ENCODE data around the gene MCCC1.
A peak's percentile ranks its signal among the peaks of the same experiment; 100 is the strongest.

Gene MCCC1

DNA sequence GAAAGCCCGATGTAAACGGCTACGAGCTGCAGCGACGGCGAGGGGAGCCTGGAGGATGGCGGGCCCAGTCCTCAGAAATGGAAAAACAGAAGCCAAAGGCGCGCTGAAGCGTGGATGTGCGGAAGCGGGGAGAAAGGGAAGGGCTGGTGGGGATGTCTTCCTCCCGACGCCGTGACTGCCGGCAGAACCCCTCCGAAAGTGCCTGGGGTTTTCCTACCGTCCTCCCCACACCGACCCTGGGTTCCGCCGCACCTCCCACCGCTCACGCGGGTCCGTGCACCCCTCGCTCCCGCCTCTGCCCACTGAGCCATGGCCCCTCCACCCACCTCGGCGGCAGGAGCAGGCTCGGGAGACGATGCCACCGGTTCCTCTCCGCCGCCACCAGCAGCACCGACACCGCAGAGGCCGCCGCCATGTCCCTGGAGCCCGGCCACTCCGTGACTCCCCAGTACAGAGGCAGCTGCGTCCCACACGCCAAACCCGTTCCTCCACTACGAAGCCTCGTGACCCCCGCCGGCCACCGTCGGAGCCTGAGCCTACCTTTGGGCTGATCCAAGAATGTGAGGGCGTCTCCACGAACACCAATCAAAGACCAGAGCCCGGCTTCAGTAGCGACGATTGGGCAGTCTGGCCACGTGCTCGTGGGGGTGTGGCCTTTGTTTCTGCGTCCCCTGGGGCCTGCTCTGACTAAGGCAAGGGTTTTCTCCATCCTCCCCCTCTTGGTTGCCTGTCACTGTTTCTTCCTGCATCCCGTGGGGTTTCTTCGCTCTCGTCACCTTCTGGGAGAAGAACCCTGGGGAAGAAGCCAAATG is at the start of gene MCCC1:
Gene MCCC1 (minus strand): TSS at position 471 of the 812 bp plus-strand sequence. CDS start 56 bp downstream, at position 415.
- Histone ChIP-seq H3K4me1 (ENCODE audit: control insufficient read depth, insufficient read depth, low read length) (0 out of 2 replicates have a peak, but pooled peaks cover 5% of the 10 kb centered on the region), H3K36me3 (ENCODE audit: control insufficient read depth, insufficient read depth, low read length) (no peaks in the 10 kb centered on the region), H3K27ac (ENCODE audit: low read depth, low read length) (peak within 1 kb of the TSS; percentile 24; the same call in 1 of the 2 replicates), H3K4me3 (ENCODE audit: low read depth, low read length) (peak within 1 kb of the TSS; percentile 91), H3K9me3 (ENCODE audit: control insufficient read depth, insufficient read depth, low read depth, low read length) (no peaks in the 10 kb centered on the region), H3K9ac (ENCODE audit: low read length) (peak within 1 kb of the TSS; percentile 87), H3K27me3 (ENCODE audit: control insufficient read depth, insufficient read depth, low read length) (no peaks in the 10 kb centered on the region)

DNA sequence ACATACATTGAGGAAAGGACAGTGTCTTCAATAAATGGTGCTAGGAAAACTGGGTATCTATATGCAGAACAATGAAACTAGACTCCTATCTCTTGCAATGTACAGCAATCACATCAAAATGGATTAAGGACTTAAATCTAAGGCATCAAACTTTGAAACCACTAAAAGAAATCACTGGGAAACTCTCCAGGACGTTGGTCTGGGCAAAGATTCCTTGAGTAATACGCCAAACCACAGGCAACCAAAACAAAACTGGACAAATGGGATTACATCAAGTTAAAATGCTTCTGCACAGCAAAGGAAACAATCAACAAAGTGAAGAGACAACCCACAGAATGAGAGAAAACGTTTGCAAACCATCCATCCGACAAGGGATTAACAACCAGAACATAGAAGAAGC is 48.8 kb upstream of the MCCC1 start:
- H3K4me1 ChIP-seq (ENCODE audit: control insufficient read depth, insufficient read depth, low read length): no peaks in the 10 kb centered on the region
- H3K36me3 ChIP-seq (ENCODE audit: control insufficient read depth, insufficient read depth, low read length): no peaks in the 10 kb centered on the region
- H3K27me3 ChIP-seq (ENCODE audit: control insufficient read depth, insufficient read depth, low read length): no peaks in the 10 kb centered on the region
- no peak overlapping the region for H3K4me3 ChIP-seq (ENCODE audit: low read depth, low read length)
- H3K9ac ChIP-seq (ENCODE audit: low read length): no peak overlapping the region
- no peaks in the 10 kb centered on the region for H3K9me3 ChIP-seq (ENCODE audit: control insufficient read depth, insufficient read depth, low read depth, low read length)
- H3K27ac ChIP-seq (ENCODE audit: low read depth, low read length): no peak overlapping the region

DNA sequence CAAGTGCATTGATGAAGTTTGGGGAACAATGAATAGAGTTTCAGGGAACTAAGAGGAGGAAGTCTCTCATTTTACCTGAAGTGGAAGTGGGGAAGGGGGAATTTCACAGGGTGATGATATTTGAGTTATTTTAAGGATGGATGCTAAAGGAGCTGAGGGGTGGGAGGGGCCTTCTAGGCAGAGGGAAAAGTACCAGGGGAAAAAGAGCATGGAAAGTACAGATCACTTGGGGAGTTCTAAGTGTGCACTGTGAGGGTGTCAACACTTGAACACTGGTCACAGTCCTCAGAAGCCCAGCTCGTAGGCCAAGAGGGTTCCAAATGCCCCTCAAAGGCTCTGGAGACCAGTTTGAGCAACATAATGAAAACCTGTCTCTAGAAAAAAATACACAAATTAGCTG is 45.1 kb upstream of the MCCC1 start:
- no peak overlapping the region for H3K9ac ChIP-seq (ENCODE audit: low read length)
- H3K4me1 ChIP-seq (ENCODE audit: control insufficient read depth, insufficient read depth, low read length): no peaks in the 10 kb centered on the region; the same call in 1 of the 2 replicates
- no peaks in the 10 kb centered on the region for H3K9me3 ChIP-seq (ENCODE audit: control insufficient read depth, insufficient read depth, low read depth, low read length)
- H3K27ac ChIP-seq (ENCODE audit: low read depth, low read length): no peak overlapping the region
- H3K27me3 ChIP-seq (ENCODE audit: control insufficient read depth, insufficient read depth, low read length): no peaks in the 10 kb centered on the region
- no peak overlapping the region for H3K4me3 ChIP-seq (ENCODE audit: low read depth, low read length)
- no peaks in the 10 kb centered on the region for H3K36me3 ChIP-seq (ENCODE audit: control insufficient read depth, insufficient read depth, low read length)

DNA sequence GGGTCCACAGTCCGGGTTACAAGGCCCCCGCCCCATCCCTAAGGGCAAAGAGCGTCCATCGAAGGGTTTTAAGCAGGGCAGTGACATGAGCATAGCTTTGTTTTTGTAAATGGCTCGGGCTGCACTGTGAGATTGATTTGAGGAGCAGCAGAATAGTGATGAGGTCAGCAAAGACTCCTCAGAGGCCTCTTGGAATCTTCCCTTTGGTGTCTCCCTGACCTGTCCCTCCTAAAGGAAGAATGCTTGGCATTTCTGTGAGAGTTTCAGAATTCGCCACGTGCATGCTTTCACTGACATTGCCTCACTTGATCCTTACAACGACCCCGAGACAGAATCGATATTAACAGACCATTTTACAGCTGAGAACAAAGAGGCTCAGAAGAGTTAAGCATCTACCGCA is 42.9 kb upstream of the MCCC1 start:
- Histone ChIP-seq H3K4me3 (ENCODE audit: low read depth, low read length) (no peak overlapping the region), H3K9me3 (ENCODE audit: control insufficient read depth, insufficient read depth, low read depth, low read length) (no peaks in the 10 kb centered on the region), H3K27ac (ENCODE audit: low read depth, low read length) (no peak overlapping the region), H3K4me1 (ENCODE audit: control insufficient read depth, insufficient read depth, low read length) (no peaks in the 10 kb centered on the region; the same call in 1 of the 2 replicates), H3K9ac (ENCODE audit: low read length) (no peak overlapping the region), H3K36me3 (ENCODE audit: control insufficient read depth, insufficient read depth, low read length) (no peaks in the 10 kb centered on the region), H3K27me3 (ENCODE audit: control insufficient read depth, insufficient read depth, low read length) (no peaks in the 10 kb centered on the region)

DNA sequence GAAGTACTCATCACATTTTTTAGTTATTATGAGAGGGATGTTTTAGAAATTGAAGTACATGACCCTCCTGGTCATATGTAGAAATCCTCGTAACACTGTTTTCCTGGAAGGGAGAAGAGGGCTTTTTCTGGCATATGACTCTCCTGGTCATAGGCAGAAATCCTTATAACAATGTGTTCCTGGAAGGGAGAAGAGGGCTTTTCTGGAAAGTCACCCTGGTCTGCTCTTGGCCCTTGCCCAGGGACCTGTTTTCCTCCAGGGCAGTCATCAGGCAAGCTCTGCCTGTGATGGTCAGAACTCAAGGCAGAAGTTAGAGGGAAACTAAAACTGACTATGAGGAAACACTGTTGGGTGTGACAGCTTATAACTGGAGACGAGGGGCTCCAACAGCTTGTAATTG is 35.5 kb upstream of the MCCC1 start:
- Histone ChIP-seq H3K36me3 (ENCODE audit: control insufficient read depth, insufficient read depth, low read length) (no peaks in the 10 kb centered on the region), H3K27me3 (ENCODE audit: control insufficient read depth, insufficient read depth, low read length) (no peaks in the 10 kb centered on the region), H3K9ac (ENCODE audit: low read length) (no peak overlapping the region), H3K4me1 (ENCODE audit: control insufficient read depth, insufficient read depth, low read length) (no peaks in the 10 kb centered on the region), H3K9me3 (ENCODE audit: control insufficient read depth, insufficient read depth, low read depth, low read length) (peaks cover under 1% of the 10 kb centered on the region), H3K27ac (ENCODE audit: low read depth, low read length) (no peak overlapping the region), H3K4me3 (ENCODE audit: low read depth, low read length) (no peak overlapping the region)

DNA sequence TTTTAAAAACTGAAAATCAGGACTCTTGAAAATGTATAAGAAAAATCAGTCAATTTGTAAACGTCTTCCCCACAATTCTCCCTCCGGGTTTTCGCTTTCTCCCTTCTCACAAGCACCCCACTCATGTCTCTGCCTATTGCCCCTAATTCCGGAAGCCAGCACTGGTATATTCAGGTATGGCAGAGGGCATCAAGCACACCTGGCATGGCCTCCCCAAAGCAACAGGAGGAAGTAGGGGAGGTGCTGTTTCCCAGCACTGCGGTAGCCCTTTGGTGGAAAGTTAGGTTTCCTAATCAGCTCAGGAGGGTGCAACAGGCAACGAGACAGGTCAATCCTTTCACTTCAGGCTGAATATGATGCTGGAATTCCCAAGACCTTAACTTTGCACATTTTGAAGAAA is 33.1 kb upstream of the MCCC1 start:
- H3K27ac ChIP-seq (ENCODE audit: low read depth, low read length): no peak overlapping the region

DNA sequence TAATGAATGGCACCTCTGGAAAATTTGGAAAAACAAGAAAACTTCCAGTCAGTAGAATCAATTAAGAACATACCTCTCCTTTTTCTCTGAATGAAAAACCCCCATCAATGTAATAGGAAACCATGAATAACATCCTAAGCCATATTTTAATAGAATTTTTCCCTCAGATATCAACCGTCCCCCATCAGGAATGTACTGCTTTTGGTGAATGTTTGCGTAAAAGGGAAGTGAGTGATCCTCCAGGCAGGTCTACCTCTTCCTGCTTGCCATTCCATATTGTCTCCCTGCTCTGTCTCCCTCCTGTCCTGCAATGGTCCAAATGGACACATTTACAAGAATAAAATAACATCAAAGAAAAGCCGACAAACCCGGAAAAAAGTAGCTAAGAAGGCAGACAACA is 32.4 kb upstream of the MCCC1 start:
- Histone ChIP-seq H3K9ac (ENCODE audit: low read length) (no peak overlapping the region), H3K27me3 (ENCODE audit: control insufficient read depth, insufficient read depth, low read length) (no peaks in the 10 kb centered on the region), H3K36me3 (ENCODE audit: control insufficient read depth, insufficient read depth, low read length) (no peaks in the 10 kb centered on the region), H3K9me3 (ENCODE audit: control insufficient read depth, insufficient read depth, low read depth, low read length) (peaks cover 8% of the 10 kb centered on the region), H3K4me1 (ENCODE audit: control insufficient read depth, insufficient read depth, low read length) (no peaks in the 10 kb centered on the region), H3K27ac (ENCODE audit: low read depth, low read length) (no peak overlapping the region), H3K4me3 (ENCODE audit: low read depth, low read length) (no peak overlapping the region)

More for the DNA sequence above, 33.1 kb upstream of the MCCC1 start:
- Histone ChIP-seq H3K9ac (ENCODE audit: low read length) (no peak overlapping the region), H3K27me3 (ENCODE audit: control insufficient read depth, insufficient read depth, low read length) (no peaks in the 10 kb centered on the region), H3K36me3 (ENCODE audit: control insufficient read depth, insufficient read depth, low read length) (no peaks in the 10 kb centered on the region), H3K4me1 (ENCODE audit: control insufficient read depth, insufficient read depth, low read length) (no peaks in the 10 kb centered on the region), H3K4me3 (ENCODE audit: low read depth, low read length) (no peak overlapping the region), H3K9me3 (ENCODE audit: control insufficient read depth, insufficient read depth, low read depth, low read length) (peaks cover 8% of the 10 kb centered on the region)

DNA sequence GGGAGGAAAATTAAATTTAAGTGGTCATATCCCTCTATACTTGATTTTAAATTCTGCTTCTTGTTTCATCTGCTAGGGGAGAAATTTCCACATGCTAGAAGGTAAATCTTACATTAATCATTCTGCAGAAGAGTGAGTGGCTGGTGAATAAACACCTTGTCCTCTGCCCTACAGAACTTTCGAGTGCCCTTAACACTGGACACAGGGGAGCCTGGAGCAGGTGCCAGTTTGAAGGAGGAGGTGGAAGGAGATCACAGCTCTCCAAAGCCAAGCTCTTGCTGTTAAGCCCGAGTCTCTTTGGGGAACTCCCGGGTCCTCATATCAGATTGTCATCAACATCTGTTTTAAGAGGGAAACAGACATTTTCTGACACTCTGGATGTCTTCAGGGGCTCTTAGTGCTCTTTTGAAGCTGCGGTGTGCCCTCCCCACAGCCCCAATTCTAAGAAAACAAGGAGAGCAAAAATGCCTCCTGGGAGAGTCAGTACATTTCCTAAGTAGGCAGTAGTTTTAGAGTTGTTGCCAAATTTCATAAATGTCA is 32.0 kb upstream of the MCCC1 start:
- Histone ChIP-seq H3K9ac (ENCODE audit: low read length) (no peak overlapping the region), H3K9me3 (ENCODE audit: control insufficient read depth, insufficient read depth, low read depth, low read length) (peaks cover 8% of the 10 kb centered on the region), H3K27ac (ENCODE audit: low read depth, low read length) (no peak overlapping the region), H3K27me3 (ENCODE audit: control insufficient read depth, insufficient read depth, low read length) (no peaks in the 10 kb centered on the region), H3K4me3 (ENCODE audit: low read depth, low read length) (no peak overlapping the region), H3K36me3 (ENCODE audit: control insufficient read depth, insufficient read depth, low read length) (no peaks in the 10 kb centered on the region), H3K4me1 (ENCODE audit: control insufficient read depth, insufficient read depth, low read length) (no peaks in the 10 kb centered on the region)

DNA sequence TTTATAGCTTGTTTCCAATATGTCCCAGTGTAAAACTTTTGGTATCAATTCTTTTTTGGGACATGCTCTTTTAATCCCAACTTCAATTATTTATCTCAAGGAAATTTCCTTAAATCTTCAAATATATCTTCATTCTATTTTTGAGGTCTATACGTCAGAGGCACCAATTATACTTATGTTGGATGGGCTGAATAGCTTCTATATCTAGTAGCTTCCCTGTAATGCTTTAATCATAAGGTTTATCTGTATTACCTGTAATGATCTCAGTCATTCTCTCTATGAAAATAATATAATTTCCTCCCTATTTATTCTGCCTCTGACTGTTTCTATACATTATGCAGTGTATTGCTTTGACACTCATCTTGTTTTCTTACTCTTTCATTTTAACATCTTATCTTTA is 29.9 kb upstream of the MCCC1 start:
- Histone ChIP-seq H3K27me3 (ENCODE audit: control insufficient read depth, insufficient read depth, low read length) (no peaks in the 10 kb centered on the region), H3K27ac (ENCODE audit: low read depth, low read length) (no peak overlapping the region), H3K36me3 (ENCODE audit: control insufficient read depth, insufficient read depth, low read length) (no peaks in the 10 kb centered on the region), H3K9ac (ENCODE audit: low read length) (no peak overlapping the region), H3K9me3 (ENCODE audit: control insufficient read depth, insufficient read depth, low read depth, low read length) (peaks cover 8% of the 10 kb centered on the region), H3K4me3 (ENCODE audit: low read depth, low read length) (no peak overlapping the region), H3K4me1 (ENCODE audit: control insufficient read depth, insufficient read depth, low read length) (no peaks in the 10 kb centered on the region)

DNA sequence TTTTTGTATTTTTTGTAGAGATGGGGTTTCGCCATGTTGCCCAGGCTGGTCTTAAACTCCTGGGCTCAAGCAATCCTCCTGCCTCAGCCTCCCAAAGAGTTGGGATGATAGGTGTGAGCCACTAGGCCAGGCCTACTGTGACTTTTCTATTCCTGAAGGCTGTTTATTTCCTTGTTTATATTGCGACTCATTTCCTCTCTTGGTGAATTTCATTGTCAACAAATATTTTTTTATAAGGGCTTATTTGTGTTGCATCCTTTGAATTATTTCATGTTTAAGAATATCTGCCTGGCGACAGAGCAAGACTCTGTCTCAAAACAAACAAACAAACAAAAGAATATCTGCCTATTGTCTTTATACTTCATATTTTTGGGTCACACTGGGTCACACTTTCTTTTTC is 29.4 kb upstream of the MCCC1 start:
- no peak overlapping the region for H3K4me3 ChIP-seq (ENCODE audit: low read depth, low read length)
- H3K27ac ChIP-seq (ENCODE audit: low read depth, low read length): no peak overlapping the region
- H3K9me3 ChIP-seq (ENCODE audit: control insufficient read depth, insufficient read depth, low read depth, low read length): peaks cover 8% of the 10 kb centered on the region
- no peaks in the 10 kb centered on the region for H3K27me3 ChIP-seq (ENCODE audit: control insufficient read depth, insufficient read depth, low read length)
- H3K4me1 ChIP-seq (ENCODE audit: control insufficient read depth, insufficient read depth, low read length): no peaks in the 10 kb centered on the region
- H3K9ac ChIP-seq (ENCODE audit: low read length): no peak overlapping the region
- H3K36me3 ChIP-seq (ENCODE audit: control insufficient read depth, insufficient read depth, low read length): no peaks in the 10 kb centered on the region

DNA sequence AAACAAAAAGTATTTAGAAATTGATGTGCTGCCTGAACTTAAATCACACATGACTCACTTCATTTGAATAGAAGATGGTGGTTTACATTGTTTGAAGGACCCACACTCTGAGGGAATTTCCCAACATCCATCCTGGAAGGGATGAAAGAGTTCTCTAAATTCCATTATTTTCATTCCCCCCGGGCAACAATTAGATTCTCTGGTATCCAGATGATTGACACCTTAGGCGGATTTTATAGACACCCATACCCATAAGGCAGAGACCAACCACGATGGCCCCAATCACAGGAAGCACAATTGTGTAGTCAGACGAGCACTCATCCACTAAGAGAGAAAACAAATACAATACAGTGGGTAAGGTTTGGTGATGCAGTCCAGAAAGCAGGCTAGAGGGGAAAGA is 24.6 kb upstream of the MCCC1 start:
- no peaks in the 10 kb centered on the region for H3K36me3 ChIP-seq (ENCODE audit: control insufficient read depth, insufficient read depth, low read length)
- H3K27ac ChIP-seq (ENCODE audit: low read depth, low read length): no peak overlapping the region
- H3K4me1 ChIP-seq (ENCODE audit: control insufficient read depth, insufficient read depth, low read length): no peaks in the 10 kb centered on the region

More for the DNA sequence above, 24.6 kb upstream of the MCCC1 start:
- H3K9me3 ChIP-seq (ENCODE audit: control insufficient read depth, insufficient read depth, low read depth, low read length): no peaks in the 10 kb centered on the region
- H3K9ac ChIP-seq (ENCODE audit: low read length): no peak overlapping the region
- H3K27me3 ChIP-seq (ENCODE audit: control insufficient read depth, insufficient read depth, low read length): peaks cover 3% of the 10 kb centered on the region; the same call in 1 of the 2 replicates
- H3K4me3 ChIP-seq (ENCODE audit: low read depth, low read length): no peak overlapping the region
